Muscle of leg (tissue), 11 donors: ENCODE data around the gene HOMER2. TPM values are rescaled to one million over a fixed set of nuclear protein-coding genes. Genes with fewer than 3 reads are reported as not detected.
A peak's percentile ranks its signal among the peaks of the same experiment; 100 is the strongest.
"Not testable (repeated sequence)": the region's sequence is repeated elsewhere in the genome, so short reads cannot be mapped to it uniquely, and the experiment has no call there.

Experiments used
- DNase-seq: peaks from one replicate; pipeline ENCODE4 v3.0.0; 2013
- H3K27ac ChIP-seq: one replicate; pipeline ENCODE4 v1.5.1; 2013; ENCODE audit warnings: mild to moderate bottlenecking, low read length, control low read depth
- H3K27me3 ChIP-seq: one replicate; pipeline ENCODE4 v1.6.1; 2013; ENCODE audit warnings: low read length; ENCODE audit not compliant: control insufficient read depth, insufficient read depth
- H3K36me3 ChIP-seq: one replicate; pipeline ENCODE4 v1.6.1; 2013; ENCODE audit warnings: low read length; ENCODE audit not compliant: control insufficient read depth, insufficient read depth
- H3K4me1 ChIP-seq: one replicate; pipeline ENCODE4 v1.6.1; 2013; ENCODE audit warnings: low read length; ENCODE audit not compliant: control insufficient read depth, insufficient read depth
- H3K4me3 ChIP-seq: one replicate; pipeline ENCODE4 v1.5.1; 2013; ENCODE audit warnings: low read length, control low read depth
- H3K9me3 ChIP-seq: replicated peaks from 2 replicates; pipeline ENCODE4 v1.6.1; 2013; ENCODE audit warnings: low read depth, low read length; ENCODE audit not compliant: control insufficient read depth
- whole genome bisulfite sequencing: methylation state at CpG from one replicate; pipeline ENCODE4 v1.1.5; 2013; ENCODE audit warnings: missing lambda C conversion rate; ENCODE audit not compliant: insufficient coverage; 5-methylcytosine and 5-hydroxymethylcytosine counted together
- polyA plus RNA-seq, 8 donors: library from polyadenylated mRNA; unstranded; fragments of 120-200 nt; gene quantifications; one replicate each; pipeline versions ENCODE4 v1.2.1 to v1.2.3, GENCODE V29; 2013; ENCODE audit warnings: inconsistent platforms in 1 of 8, low replicate concordance in 1 of 8; ENCODE audit not compliant: insufficient read length in 8 of 8, insufficient read depth in 1 of 8
- total RNA-seq: library from RNA; stranded (reverse); fragments of 120-200 nt; gene quantifications from one replicate; pipeline ENCODE4 v1.2.4, GENCODE V29; 2013

The HOMER2 gene
- total and polyA plus RNA-seq, 9 donors = 20.1 to 28.8 (median 26.0) TPM

DNA sequence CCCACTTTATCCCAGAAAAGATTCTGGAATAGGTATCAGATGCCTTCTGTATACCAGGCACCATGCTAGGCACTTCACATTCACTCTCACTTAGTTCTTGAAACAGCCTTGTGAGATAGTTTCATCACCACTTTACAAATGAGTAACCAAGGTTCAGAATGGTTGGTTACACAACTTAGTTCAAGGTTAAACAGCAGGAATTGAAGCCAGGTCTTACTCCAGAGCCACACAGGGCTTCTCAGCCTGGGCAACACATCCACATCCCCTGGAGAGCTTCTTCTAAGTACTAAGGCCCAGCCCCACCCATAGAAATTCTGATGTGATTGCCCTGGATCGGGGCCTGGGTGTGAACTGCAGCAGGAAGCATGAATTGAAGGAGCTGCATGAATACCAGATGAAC lies 124.4 kb downstream of the HOMER2 start:
- no peaks in the 10 kb centered on the region for H3K9me3 ChIP-seq
- no peak overlapping the region for H3K27ac ChIP-seq
- no peak for DNase-seq
- no peaks in the 10 kb centered on the region for H3K27me3 ChIP-seq
- WGBS = no CpG with 5 or more reads among the region's 1 CpG
- H3K36me3 ChIP-seq = peaks cover 71% of the 10 kb centered on the region
- no peaks in the 10 kb centered on the region for H3K4me1 ChIP-seq
- no peak overlapping the region for H3K4me3 ChIP-seq

DNA sequence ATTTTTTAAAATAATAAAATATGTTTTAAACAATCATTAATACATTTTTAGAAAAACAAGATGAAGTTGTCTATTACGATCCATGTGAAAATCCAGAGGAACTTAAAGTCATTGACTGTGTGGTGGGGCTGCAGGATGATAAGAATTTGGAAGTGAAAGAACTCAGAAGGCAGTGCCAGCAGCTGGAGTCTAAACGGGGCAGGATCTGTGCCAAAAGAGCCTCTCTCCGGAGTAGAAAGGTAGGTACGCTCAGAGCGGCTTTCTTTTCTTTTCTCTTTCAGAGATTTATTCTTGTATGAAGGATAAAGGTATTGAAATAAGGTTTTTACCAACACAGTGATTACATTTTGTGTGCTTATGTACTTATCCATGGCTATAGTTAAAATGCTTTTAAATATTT lies 129.5 kb downstream of the HOMER2 start:
- Histone ChIP-seq H3K27me3 (no peaks in the 10 kb centered on the region), H3K36me3 (peaks cover 43% of the 10 kb centered on the region), H3K4me1 (no peaks in the 10 kb centered on the region), H3K9me3 (no peaks in the 10 kb centered on the region), H3K27ac (no peak overlapping the region), H3K4me3 (no peak overlapping the region)
- WGBS = 100% methylated on average over 1 of the region's 5 CpGs
- no peak for DNase-seq

DNA sequence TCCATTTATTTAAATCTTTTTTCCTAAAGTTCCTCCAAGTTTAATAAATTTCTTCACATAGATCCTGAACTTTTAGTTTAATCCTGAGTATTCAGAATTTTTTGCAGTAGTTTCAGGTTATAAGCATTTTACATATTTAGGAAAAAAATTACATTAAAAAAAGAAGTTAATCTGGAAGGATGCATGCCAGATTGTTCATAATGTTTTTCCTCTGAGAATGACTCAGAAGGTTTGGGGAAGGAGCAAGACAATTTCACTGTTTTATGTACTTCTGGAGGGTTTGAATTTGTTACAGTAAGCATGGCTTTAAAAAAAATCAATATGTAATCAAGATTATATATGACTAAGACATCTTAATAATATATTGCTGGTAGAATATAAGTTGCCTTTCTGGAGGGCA lies 130.7 kb downstream of the HOMER2 start:
- H3K4me3 ChIP-seq, H3K27ac ChIP-seq, H3K9me3 ChIP-seq, H3K4me1 ChIP-seq, DNase-seq, H3K27me3 ChIP-seq: not testable (repeated sequence)
- peaks cover 40% of the 10 kb centered on the region for H3K36me3 ChIP-seq

DNA sequence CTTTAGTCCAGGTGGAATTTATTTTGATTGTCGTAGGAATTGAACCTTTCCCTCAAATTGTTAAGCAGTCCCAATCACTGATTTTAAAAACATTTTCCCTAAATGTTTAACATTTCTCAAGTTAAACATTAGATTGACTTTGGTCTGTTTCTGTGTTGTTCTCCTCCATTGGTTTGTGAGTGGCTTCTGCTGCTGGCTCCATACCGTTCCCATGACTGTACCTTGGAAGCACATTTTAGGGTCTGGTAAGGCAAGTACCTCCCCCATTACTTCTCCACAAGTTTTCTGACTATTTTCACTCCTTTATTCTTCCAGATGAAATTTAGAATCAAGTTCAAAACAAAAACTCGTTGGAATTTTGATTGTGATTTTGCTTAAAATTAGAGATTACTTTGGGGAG lies 131.1 kb downstream of the HOMER2 start:
- no CpG with 5 or more reads among the region's 3 CpGs for WGBS
- H3K27me3 ChIP-seq, H3K4me1 ChIP-seq, H3K27ac ChIP-seq, H3K4me3 ChIP-seq, H3K9me3 ChIP-seq, DNase-seq: not testable (repeated sequence)
- H3K36me3 ChIP-seq = peaks cover 38% of the 10 kb centered on the region

DNA sequence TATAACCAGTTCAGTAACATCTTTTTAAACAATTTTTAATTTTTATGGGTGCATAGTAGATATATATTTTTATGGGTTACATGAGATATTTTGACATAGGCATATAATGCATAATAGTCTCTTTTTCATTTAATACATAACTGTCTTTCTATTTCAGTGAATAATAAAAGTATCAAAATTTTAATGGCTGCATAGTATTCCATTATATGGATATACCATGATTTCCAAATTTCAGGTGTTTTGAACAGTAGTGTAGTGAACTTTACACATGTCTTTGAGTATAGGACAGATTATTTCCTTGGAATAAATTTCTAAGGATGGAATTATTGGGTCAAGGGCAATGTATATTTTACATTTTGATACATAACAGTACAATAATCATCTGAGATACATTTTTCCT lies 132.4 kb downstream of the HOMER2 start:
- Histone ChIP-seq H3K4me3 (no peak overlapping the region), H3K4me1 (no peaks in the 10 kb centered on the region), H3K9me3 (no peaks in the 10 kb centered on the region), H3K36me3 (peaks cover 32% of the 10 kb centered on the region), H3K27ac (no peak overlapping the region), H3K27me3 (no peaks in the 10 kb centered on the region)
- no peak for DNase-seq

DNA sequence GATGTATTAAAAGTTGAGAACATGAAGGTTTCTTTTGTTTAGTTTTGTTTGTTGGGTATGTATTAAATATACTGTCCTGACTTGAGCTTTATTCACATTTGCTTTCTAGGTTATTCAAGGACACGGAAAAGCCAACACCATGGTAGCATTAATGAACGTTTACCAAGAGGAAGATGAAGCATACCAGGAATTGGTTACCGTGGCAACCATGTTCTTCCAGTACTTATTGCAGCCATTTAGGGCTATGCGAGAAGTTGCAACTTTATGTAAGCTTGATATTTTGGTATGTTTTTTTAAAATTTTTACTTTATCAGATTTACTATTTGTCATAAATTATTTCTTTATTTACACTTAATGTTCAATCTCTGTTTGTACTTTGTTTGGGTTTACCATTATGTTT lies 139.5 kb downstream of the HOMER2 start:
- Histone ChIP-seq H3K4me1 (peaks cover 13% of the 10 kb centered on the region), H3K36me3 (peaks cover 19% of the 10 kb centered on the region)
- 86% methylated on average over 2 of the region's 4 CpGs for WGBS

DNA sequence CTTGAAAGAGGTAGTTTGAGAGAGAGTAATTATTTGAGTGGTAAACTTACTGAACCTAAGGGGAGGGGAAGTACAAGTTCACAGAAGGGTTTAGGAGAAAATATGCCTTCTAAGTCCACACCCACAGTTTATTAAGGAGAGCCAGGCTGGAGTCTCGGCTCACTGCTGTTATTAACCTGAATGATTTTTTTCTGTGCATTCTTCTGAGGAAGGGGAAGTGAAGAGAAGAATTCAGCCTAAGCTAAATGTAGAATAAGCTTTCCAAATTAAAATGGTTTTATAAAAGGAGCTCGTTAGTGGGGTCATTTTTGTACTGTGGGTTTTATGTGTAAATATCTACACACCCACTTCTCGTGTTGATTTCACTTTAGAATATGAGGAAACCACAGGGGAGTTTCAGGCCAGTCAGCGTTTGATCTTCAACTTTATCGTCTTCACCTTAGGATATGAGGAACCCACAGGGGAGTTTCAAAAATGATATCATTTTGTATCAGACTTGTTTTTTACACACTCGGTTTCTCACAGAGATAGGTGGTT lies 141.6 kb downstream of the HOMER2 start:
- Histone ChIP-seq H3K4me1 (peaks cover 17% of the 10 kb centered on the region), H3K27ac (peak overlapping the region; percentile 93), H3K27me3 (no peaks in the 10 kb centered on the region), H3K36me3 (peaks cover 11% of the 10 kb centered on the region), H3K9me3 (no peaks in the 10 kb centered on the region), H3K4me3 (peak overlapping the region; percentile 75)
- peak; percentile 14 for DNase-seq
- WGBS = no CpG with 5 or more reads among the region's 6 CpGs

More for the DNA sequence above, 139.5 kb downstream of the HOMER2 start:
- Histone ChIP-seq H3K27ac (no peak overlapping the region), H3K27me3 (no peaks in the 10 kb centered on the region), H3K9me3 (no peaks in the 10 kb centered on the region), H3K4me3 (no peak overlapping the region)
- DNase-seq = no peak

DNA sequence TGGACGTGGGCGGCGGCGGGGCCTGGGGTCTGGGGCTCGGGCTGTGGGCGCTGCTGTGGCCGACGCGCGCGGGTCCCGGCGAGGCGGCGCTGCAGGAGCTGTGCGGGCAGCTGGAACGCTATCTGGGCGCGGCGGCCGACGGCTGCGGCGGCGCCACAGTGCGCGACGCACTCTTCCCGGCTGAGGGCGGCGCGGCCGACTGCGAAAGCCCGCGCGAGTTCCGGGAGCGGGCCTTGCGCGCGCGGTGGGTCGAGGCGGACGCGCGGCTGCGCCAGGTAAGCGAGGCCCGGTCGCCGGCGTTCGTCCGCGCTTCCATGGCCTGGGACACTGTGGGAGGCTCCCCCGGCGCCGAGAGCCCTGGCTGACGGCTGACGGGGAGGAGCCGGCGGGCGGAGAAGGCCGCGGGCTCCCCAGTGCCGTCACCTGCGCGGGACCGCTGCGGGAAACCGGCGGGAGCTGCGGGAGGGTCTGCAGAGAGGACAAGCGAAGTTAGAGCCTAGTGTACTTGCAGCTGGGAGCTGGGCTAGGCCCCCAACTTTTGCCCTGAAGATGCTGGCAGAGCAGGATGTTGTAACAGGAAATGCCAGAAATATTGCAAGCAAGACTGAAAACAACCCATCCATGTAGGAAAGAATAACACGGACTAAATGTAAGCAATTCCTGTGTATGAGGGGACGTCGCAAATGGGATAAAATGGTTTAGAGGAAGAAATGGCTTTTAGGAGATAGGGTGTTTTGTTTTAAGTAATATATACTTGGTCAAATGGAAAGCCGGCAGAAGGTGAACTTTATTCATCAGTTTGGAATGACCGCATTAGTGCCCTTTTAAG lies 142.2 kb downstream of the HOMER2 start:
- Histone ChIP-seq H3K4me3 (peak overlapping the region; percentile 77), H3K9me3 (no peaks in the 10 kb centered on the region), H3K27ac (peak overlapping the region; percentile 93), H3K36me3 (peaks cover 8% of the 10 kb centered on the region), H3K4me1 (peaks cover 17% of the 10 kb centered on the region), H3K27me3 (no peaks in the 10 kb centered on the region)
- peak; percentile 53 for DNase-seq
- WGBS = 0% methylated on average over 81 of the region's 81 CpGs

DNA sequence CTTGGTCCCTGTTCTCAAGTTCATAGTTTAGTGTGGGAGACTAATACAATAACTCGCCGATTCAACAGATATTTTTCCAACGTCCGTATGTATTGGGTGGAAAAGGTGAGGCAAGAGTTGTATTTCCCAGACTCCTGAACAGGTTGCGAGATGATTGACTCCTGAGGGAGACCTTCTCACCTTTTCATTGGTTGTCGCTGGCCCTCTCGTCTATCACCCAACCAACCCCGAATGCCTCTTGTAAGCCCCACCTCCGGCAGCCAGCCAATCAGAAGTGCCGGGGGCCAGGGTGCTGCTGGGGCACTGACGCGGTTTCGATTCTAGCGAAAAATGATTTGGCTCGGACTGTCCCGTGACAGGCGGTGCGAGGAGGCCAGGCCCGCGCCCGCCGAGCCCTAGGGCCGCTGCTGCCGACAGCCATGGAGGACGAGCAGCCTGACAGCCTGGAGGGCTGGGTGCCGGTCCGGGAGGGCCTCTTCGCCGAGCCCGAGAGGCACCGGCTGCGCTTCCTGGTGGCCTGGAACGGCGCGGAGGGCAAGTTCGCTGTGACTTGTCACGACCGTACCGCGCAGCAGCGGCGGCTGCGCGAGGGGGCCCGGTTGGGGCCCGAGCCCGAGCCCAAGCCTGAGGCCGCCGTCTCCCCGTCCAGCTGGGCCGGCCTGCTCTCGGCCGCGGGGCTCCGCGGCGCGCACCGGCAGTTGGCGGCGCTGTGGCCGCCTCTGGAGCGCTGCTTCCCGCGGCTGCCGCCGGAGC lies 143.0 kb downstream of the HOMER2 start, which contains the start of gene WHAMM:
WHAMM (plus strand) TSS at position 321 of the 753 bp plus-strand sequence; CDS start at position 420, 99 bp downstream.
- H3K4me1 ChIP-seq = peaks cover 17% of the 10 kb centered on the region
- peak within 1 kb of the TSS; percentile 77 for H3K4me3 ChIP-seq
- peak within 1 kb of the TSS; percentile 98 for H3K27ac ChIP-seq
- no peaks in the 10 kb centered on the region for H3K27me3 ChIP-seq
- peaks cover 8% of the 10 kb centered on the region for H3K36me3 ChIP-seq
- DNase-seq = peak; percentile 100
- H3K9me3 ChIP-seq = no peaks in the 10 kb centered on the region
- under 1% methylated on average over 62 of the region's 67 CpGs for WGBS

DNA sequence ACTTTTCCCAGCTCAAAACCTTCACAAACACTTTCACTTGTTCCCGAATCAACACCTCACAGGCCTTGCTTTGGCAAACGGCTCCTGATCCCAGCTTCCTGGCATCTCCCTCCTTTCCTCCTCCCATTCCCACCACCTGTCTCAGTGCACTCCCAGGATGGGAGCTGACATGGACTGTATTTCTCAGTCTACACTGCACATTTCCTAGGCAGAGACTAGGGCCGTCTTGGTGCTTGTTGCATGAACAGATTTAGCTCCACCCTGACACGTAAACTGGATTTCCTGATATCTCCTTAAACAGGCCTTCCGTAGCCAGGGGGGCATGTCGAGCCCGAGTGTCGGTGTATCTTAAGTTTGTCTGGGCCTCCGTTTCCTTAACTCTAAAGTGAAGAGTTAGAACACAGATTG lies 143.9 kb downstream of the HOMER2 start:
- Histone ChIP-seq H3K27me3 (no peaks in the 10 kb centered on the region), H3K4me1 (peaks cover 17% of the 10 kb centered on the region), H3K27ac (peak overlapping the region; percentile 88), H3K4me3 (no peak overlapping the region), H3K9me3 (no peaks in the 10 kb centered on the region), H3K36me3 (peaks cover 2% of the 10 kb centered on the region)
- 61% methylated on average over 2 of the region's 9 CpGs for WGBS
- peak; percentile 39 for DNase-seq
